Measurements from ENCODE around the gene ZNF519.
A peak's percentile ranks its signal among the peaks of the same experiment; 100 is the strongest.
"Not testable (repeated sequence)": the region's sequence is repeated elsewhere in the genome, so short reads cannot be mapped to it uniquely, and the experiment has no call there.

Gene ZNF519

GRCh38 chr18:14132271-14132700 is at the start of gene ZNF519:
Gene ZNF519 (minus strand): TSS chr18:14132435. CDS start chr18:14132277, 158 bp downstream.
- FAIRE-seq: peak; percentile 42
- peak; percentile 89 for DNase-seq (ENCODE audit: insufficient read length, low spot score)

GRCh38 chr18:14179306-14179705 is 47.1 kb upstream of the ZNF519 start:
- no peak for DNase-seq (ENCODE audit: insufficient read length, low spot score)
- no peak for FAIRE-seq

GRCh38 chr18:14178321-14179196 is 46.3 kb upstream of the ZNF519 start:
- FAIRE-seq (peak; percentile 9), DNase-seq (ENCODE audit: insufficient read length, low spot score) (peak; percentile 60)

- not testable (repeated sequence) for DNase-seq (ENCODE audit: insufficient read length, low spot score); FAIRE-seq
Observed at GRCh38 chr18:14177540-14178320, 45.5 kb upstream of the ZNF519 start.

GRCh38 chr18:14175404-14175803 is 43.2 kb upstream of the ZNF519 start:
- FAIRE-seq; DNase-seq (ENCODE audit: insufficient read length, low spot score): not testable (repeated sequence)

GRCh38 chr18:14174706-14175085 is 42.5 kb upstream of the ZNF519 start:
- DNase-seq (ENCODE audit: insufficient read length, low spot score) (no peak), FAIRE-seq (no peak)

GRCh38 chr18:14174002-14174705 is 41.9 kb upstream of the ZNF519 start:
- FAIRE-seq: not testable (repeated sequence)

GRCh38 chr18:14173116-14173951 is 41.1 kb upstream of the ZNF519 start:
- DNase-seq (ENCODE audit: insufficient read length, low spot score); FAIRE-seq: not testable (repeated sequence)

More at GRCh38 chr18:14174002-14174705, 41.9 kb upstream of the ZNF519 start:
- DNase-seq (ENCODE audit: insufficient read length, low spot score): not testable (repeated sequence)

- not testable (repeated sequence) for FAIRE-seq; DNase-seq (ENCODE audit: insufficient read length, low spot score)
Observed at GRCh38 chr18:14172142-14173115, 40.2 kb upstream of the ZNF519 start.

- not testable (repeated sequence) for FAIRE-seq; DNase-seq (ENCODE audit: insufficient read length, low spot score)
Observed at GRCh38 chr18:14171301-14172141, 39.3 kb upstream of the ZNF519 start.

GRCh38 chr18:14170367-14171036 is 38.3 kb upstream of the ZNF519 start:
- FAIRE-seq; DNase-seq (ENCODE audit: insufficient read length, low spot score): not testable (repeated sequence)

- not testable (repeated sequence) for FAIRE-seq; DNase-seq (ENCODE audit: insufficient read length, low spot score)
Observed at GRCh38 chr18:14162915-14163314, 30.7 kb upstream of the ZNF519 start.

- FAIRE-seq; DNase-seq (ENCODE audit: insufficient read length, low spot score): not testable (repeated sequence)
Observed at GRCh38 chr18:14151564-14152113, 19.4 kb upstream of the ZNF519 start.

GRCh38 chr18:14150766-14151165 is 18.5 kb upstream of the ZNF519 start:
- not testable (repeated sequence) for DNase-seq (ENCODE audit: insufficient read length, low spot score); FAIRE-seq

GRCh38 chr18:14149916-14150420 is 17.7 kb upstream of the ZNF519 start:
- not testable (repeated sequence) for FAIRE-seq

GRCh38 chr18:14149121-14149850 is 17.1 kb upstream of the ZNF519 start:
- not testable (repeated sequence) for DNase-seq (ENCODE audit: insufficient read length, low spot score); FAIRE-seq

More at GRCh38 chr18:14149916-14150420, 17.7 kb upstream of the ZNF519 start:
- not testable (repeated sequence) for DNase-seq (ENCODE audit: insufficient read length, low spot score)
